ACHN (cell line): ENCODE measurements around the gene CMTM5.
"Not testable (repeated sequence)": the region's sequence is repeated elsewhere in the genome, so short reads cannot be mapped to it uniquely, and the experiment has no call there.

Experiments used
- DNase-seq: peaks from one replicate; pipeline ENCODE4 v3.0.0-alpha.2; 2015
- in situ Hi-C: cut with HindIII; loops from 2 replicates; pipeline ENCODE4 v1.10.0; 2017; ENCODE audit warnings: low sequenced_read_pairs, low pct_ligation_motif_present, low pct_unique_long_range_greater_than_20kb

CMTM5 gene

GRCh38 chr14:23406244-23406643 lies 29.4 kb downstream of the CMTM5 start:
- no peak for DNase-seq
- in situ Hi-C loops = no loop called here

GRCh38 chr14:23406725-23407355 lies 30.0 kb downstream of the CMTM5 start:
- in situ Hi-C loops = no loop called here
- no peak for DNase-seq

GRCh38 chr14:23407516-23408306 lies 30.9 kb downstream of the CMTM5 start, which contains the start of gene MYH6:
MYH6 (minus strand) TSS chr14:23408273; CDS start chr14:23407223, 1,050 bp downstream.
- in situ Hi-C loops = no loop called here
- DNase-seq = no peak

GRCh38 chr14:23408307-23408630 lies 31.4 kb downstream of the CMTM5 start:
- in situ Hi-C loops = no loop called here
- no peak for DNase-seq

GRCh38 chr14:23409475-23409874 lies 32.6 kb downstream of the CMTM5 start:
- DNase-seq = no peak
- in situ Hi-C loops = no loop called here

- in situ Hi-C loops = no loop called here
- DNase-seq = no peak
These were observed 33.3 kb downstream of the CMTM5 start for GRCh38 chr14:23409966-23410635.

GRCh38 chr14:23411563-23412525 lies 35.0 kb downstream of the CMTM5 start:
- in situ Hi-C loops = no loop called here
- no peak for DNase-seq

GRCh38 chr14:23413681-23414080 lies 36.8 kb downstream of the CMTM5 start:
- in situ Hi-C loops = no loop called here
- no peak for DNase-seq

GRCh38 chr14:23414254-23414653 lies 37.4 kb downstream of the CMTM5 start:
- DNase-seq = no peak
- in situ Hi-C loops = no loop called here

- no peak for DNase-seq
- in situ Hi-C loops = no loop called here
These were observed 38.3 kb downstream of the CMTM5 start for GRCh38 chr14:23414906-23415820.

GRCh38 chr14:23415821-23416778 lies 39.3 kb downstream of the CMTM5 start:
- no peak for DNase-seq
- in situ Hi-C loops = no loop called here

GRCh38 chr14:23416801-23417200 lies 40.0 kb downstream of the CMTM5 start:
- no peak for DNase-seq
- in situ Hi-C loops = no loop called here

GRCh38 chr14:23417269-23417668 lies 40.4 kb downstream of the CMTM5 start:
- in situ Hi-C loops, DNase-seq: not testable (repeated sequence)

- in situ Hi-C loops = no loop called here
- DNase-seq = no peak
These were observed 41.2 kb downstream of the CMTM5 start for GRCh38 chr14:23418021-23418420.

GRCh38 chr14:23419646-23420045 lies 42.8 kb downstream of the CMTM5 start:
- in situ Hi-C loops = not testable (repeated sequence)

GRCh38 chr14:23421594-23421993 lies 44.7 kb downstream of the CMTM5 start:
- in situ Hi-C loops = no loop called here
- no peak for DNase-seq

More at GRCh38 chr14:23419646-23420045, 42.8 kb downstream of the CMTM5 start:
- DNase-seq = not testable (repeated sequence)

GRCh38 chr14:23423657-23424056 lies 46.8 kb downstream of the CMTM5 start:
- in situ Hi-C loops = no loop called here
- no peak for DNase-seq
